AML-193 (cell line): ENCODE measurements around the gene SIAH1.
"Not testable (repeated sequence)": the region's sequence is repeated elsewhere in the genome, so short reads cannot be mapped to it uniquely, and the experiment has no call there.

ENCODE experiments used
- DNase-seq, 2 experiments: peaks; one replicate each; lab custom pipeline; 2025; lab: John Stamatoyannopoulos, UW

Gene SIAH1

DNA sequence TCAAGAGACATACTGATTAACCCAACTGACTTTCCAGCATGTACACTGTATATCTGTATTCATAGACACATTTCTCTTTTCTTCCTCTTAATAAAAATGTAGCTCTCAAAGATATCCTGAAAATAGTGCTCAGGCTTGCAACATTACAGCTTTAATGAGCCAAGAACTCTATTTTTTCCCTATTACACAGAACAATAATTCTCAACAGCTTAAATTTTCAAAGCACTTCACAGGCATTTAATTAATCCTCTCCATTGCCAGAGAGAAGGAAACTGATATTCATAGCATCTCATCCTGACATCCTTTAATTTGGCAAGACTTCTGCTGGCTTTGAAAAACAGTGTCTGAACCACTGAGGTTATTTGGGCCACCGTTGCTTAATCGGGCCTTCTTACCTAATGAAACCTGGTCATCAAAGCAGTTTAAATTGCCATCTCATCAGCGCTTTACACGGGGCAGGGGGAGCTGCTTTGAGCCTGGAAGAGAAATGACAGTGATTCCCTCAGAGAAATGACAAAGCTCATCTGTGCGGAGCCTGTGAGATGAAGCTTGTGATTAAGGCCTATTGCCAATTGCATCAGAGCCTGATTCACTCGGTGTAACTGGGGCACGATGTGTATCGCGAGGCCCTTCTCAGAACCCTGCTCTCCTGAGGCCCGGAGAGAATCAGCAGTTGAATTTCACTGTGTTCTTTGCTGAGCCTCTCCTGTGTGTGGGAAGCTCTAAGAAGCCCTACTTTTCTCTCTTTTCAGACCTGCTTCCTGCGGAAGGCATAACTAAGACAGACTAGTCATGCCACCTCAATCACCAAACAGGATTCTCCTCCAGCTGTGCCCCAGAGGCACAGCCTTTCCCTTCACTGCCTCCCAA lies 8.5 kb upstream of the SIAH1 start:
- no peak for DNase-seq

DNA sequence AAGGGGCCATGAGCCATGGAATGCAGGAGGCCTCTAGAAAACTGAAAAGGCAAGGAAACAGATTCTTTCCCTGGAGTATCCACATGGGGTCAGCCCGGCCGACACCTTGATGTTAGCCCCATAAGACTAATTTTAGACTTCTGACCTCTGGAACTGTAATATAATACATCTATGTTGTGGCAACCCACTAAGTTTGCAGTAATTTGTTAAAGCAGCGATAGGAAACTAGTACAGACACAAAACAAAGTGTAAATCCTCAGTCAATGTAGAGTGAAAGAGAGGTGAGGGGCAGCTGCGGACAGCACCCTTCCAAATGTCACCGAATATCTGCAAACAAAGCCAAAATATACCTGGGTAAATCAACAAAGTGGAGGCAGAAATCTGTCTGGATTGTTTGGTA lies 7.2 kb upstream of the SIAH1 start:
- no peak for DNase-seq

DNA sequence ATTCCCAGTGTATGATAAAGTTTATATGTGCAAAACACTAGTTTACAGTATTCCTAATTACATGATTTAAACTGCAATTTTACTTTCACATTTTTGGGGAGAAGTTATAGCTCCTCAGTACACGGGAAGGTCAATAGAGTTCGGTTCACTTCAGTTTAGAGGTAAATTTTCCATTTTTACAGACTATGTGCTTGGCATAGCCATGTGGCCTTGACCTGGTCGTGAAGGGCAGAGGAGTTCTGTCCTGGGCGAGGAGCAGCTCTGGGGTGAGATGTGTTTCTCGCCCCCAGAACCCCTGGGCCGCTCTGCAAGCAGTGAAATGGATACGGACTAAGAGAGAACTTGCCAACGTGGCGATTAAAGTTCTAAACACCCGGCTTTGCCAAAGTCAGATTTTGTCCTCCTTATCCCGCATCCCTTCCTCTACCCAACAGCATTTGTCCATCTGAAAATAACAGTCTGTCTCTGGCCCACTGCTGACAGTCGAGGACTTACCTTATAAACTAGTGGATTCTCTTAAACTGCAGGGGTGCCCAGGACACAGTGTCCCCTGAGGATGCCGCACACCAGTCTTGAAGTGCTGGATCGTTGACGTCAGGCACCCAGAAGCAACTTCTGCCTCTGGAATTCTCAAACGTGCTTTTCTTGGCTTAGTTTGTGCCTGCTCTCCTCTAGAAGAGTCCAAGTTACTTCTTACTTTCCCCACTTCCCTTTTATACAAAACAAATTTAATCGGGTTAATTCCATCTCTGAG lies 1.5 kb upstream of the SIAH1 start:
- DNase-seq = no peak

DNA sequence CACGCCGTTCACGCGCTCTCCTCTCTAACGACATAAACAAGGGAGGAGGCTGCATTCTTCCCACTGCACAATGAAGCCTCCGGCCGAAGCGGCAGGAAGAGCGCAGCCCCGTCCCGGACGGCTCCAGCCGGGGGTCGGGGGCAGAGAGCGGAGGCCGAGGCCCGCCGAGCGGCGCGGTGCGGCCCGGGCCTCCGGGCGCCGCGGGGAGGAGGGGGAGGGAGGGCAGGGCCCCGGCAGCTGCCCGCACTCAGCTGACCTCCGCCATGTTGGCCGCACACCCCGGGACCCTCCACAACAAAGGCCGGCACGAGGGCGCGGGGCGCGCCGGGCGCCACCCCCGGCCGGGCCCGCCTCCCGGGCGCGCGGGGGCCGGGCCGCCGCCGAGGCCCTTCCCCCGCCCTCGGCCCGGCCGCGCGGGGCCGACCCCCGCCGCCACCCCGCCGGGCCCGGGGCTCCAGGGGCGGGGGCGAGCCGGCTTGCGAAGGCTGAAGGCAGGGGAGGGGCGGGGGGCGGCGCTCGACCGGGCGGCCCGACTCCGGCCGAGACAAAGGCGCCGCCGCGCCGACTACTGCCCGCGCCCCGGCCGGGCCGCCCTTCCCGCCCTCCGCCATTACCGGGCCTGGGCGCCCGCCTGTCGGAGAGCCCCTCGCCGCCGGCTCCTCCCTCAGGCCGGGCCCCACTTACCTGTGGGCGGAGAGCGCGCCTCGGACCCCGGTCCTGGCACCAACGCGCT lies 527 bp downstream of the SIAH1 start:
- no peak for DNase-seq

DNA sequence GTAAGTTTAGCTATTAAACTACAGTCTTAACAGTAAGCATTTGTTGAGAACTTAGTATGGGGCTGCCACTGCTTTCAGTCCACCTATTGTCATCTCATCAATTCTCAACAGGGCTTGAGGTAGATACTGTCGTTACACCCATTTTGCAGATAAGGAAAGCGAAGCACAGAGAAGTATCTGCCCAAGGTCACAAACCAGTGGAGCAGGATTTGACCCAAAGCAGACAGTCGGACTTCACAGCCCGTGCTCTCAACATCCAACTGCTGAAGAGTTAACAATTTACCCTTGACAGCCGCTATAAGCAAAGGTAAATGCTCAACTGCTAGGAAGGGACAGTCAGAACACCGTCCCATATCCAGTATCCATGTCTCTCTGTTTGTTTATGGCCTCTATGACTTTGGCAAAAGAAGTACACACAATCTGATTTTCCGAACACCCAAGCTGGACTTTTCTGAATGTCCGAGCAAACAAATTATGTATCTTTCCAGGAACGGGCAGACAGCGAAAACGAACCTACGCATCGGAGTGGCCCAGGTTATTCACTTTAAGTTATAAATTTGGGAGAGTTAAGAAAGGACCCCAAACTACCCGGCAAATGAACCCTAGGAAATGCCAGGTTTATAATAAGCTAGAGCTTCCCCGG lies 1.2 kb downstream of the SIAH1 start:
- DNase-seq = no peak

DNA sequence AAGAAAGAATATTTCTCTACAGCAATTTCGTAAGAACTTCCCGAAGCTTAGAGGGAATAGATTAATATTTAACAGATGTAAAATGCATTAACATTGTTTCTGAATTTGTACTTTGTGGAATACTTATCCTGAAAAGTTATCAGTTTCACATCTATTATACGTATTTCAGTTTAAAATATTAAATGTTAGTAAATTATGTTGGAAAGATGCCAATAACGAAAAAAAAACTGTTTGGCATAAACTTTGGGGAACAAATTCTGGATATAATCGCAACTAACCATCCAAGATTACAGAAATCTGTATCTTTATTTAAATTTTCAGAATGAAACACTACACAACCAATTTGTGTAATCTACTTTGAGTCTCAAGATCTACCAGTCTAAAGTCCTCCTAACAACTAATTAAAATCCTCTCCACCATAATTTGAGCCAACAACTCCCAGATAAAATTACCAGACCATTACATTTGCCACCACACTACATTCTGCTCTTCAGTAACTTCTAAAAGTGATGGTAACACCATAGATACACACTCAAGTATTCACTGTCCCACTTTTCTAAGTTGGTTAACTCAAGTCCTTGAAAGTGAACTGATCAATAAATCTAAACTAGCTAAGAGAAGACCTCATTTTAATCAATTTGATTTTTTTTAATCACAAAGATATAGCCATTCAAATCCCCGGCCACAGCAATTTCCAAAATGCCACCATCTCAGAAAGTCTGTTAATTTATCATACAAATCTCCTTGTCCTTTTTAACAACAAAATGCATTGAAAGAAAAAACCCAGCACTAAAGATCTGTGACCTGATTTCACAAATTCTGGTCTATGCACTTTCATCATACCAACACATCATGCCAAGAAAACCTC lies 2.0 kb downstream of the SIAH1 start:
- no peak for DNase-seq

DNA sequence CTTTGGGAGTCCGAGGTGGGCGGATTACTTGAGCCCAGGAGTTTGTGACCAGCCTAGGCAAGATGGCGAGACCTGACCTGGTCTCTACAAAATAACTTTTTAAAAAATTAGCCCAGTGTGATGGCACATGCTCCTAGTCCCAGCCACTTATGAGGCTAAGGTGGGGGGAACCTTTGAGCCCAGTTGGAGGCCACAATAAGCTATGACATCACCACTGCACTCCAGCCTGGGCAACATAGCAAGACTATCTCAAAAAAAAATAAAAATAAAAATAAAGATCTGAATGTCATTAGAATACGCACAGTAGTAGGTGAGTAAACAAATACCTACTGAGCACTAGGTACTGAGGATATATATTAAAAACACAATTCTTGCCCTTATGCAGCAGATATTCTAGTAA lies 3.1 kb downstream of the SIAH1 start:
- no peak for DNase-seq

DNA sequence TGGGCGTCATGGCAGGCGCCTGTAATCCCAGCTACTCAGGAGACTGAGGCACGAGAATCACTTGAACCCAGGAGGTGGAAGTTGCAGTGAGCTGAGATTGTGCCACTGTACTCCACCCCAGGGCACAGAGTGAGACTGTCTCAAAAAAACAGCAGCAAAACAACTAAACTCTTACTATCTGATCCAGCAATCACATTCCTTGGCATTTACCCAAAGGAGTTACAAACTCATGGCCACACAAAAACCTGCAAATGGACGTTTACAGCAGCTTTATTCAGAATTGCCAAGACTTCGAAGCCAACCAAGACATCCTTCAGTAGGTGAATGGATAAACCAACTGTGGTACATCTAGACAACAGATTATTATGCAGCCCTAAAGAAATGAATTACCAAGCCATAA lies 4.0 kb downstream of the SIAH1 start:
- no peak for DNase-seq

DNA sequence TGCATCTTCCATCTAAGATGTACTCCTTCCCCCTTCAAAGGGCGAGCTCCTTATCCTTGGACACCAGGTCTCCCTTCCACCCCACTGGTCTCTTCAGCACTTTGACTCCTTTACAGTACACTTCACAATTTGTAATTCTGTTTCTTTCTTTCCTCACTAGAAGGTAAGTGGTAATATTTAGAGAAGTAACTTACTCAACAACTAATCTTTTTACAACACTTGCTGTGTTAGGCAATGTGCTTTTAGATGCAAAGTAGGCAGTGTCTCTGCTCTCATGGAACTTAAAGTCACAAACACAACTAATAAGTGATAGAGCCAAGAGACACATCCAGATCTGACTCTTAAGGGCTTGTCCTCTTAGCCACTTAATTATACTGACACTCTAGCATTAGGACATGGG lies 6.4 kb downstream of the SIAH1 start:
- peak; percentile 88 to 91 for DNase-seq

DNA sequence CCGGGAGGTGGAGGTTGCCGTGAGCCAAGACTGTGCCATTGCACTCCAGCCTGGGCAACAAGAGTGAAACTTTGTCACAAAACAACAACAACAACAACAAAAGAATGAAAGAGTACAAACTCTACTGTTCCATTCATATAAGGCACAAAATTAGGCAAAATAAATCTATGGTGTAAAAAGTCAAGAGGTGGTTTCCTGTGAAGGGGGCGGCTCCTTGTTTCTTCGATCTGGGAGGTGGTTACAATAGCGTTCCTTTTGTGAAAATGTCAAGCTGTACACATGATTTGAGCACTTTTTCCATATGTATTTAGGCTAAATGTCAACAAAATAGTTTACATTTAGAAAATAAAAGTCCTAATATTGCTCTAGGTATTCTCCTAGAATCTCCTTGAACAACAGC lies 6.9 kb downstream of the SIAH1 start:
- DNase-seq = no peak

DNA sequence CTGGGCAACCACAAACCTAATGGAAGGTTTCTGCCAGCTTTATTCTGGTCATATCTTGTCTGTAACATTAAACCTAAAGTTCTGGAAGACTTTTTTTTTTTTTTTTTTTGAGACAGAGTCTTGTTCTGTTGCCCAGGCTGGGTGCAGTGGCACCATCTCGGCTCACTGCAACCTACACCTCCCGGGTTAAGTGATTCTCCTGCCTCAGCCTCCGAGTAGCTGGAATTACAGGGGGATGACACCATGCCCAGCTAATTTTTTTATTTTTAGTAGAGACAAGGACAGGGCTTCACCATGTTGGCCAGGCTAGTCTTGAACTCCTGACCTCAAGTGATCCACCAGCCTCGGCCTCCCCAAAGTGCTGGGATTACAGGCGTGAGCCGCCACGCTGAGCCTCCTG lies 7.9 kb downstream of the SIAH1 start:
- not testable (repeated sequence) for DNase-seq

DNA sequence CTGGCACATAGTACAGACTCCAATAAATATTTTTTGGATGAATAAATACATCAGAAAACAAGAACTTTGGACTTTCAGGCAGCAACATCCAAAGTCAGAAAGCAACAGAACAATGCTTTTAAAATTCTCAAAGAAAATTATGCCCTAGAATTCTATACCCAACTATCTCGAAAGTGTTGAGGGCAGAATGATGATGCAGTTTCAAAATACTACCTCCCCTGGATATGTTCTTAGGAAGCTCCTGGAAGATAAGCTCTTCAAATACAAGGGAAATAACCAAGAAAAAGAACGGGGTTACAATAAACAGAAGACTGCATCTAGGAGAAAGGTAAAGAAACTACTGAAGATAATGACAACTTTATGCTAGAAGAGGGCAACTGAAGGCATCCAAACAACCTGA lies 11.0 kb downstream of the SIAH1 start:
- DNase-seq = no peak

DNA sequence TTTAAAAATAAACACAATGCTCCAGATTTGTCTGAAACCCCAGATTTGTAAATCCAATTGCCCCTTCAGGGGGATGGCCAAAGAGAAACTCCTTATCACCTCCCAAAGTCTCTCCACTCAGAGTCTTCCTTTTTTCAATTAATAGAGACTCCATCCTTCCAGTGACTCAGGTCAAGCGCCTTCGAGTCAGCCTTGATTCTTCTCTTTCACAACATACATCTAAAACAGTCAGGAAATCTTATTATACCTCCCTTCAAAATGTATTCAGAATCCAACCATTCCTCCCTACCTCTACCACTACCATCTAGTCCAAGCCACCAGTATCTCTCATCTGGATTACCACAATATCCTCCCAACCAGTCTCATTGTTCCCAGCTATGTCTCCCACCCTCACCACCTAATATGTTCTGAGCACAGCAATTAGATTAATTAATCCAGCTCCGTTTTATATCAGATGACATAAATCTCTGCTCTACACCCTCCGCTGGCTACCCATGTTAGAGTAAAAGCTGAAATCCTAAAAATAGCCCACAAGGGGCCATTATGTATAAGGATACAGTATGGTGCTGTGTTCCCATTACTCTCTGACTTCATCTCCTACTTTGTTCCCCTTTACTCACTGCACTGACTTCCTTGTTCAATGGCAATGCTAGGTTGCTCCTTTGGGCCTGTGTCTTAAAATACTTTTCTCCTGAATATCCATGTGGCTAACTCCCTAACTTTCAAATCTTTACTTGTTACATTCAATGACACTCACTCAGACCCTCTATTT lies 11.8 kb downstream of the SIAH1 start:
- peak in 1 of 2 experiments; percentile 13 for DNase-seq

DNA sequence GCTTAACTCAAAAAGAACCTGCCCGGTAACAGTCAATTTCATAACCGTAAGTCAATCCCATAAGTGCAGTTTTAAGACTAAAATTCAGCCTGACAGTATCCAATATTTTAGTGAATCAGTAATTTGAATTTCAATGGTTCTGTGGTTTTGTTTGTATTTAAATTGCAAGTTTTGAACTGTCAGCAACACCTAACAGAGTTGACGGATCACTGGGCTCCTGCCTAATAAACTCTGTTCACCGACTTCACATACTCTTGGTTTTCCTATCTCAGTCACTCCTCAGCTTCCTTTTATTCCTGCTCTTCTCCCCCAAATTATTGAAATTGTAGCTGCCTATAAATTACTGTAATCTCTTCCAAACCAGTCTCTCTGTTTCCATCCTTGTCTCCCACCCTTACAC lies 12.5 kb downstream of the SIAH1 start:
- no peak for DNase-seq

DNA sequence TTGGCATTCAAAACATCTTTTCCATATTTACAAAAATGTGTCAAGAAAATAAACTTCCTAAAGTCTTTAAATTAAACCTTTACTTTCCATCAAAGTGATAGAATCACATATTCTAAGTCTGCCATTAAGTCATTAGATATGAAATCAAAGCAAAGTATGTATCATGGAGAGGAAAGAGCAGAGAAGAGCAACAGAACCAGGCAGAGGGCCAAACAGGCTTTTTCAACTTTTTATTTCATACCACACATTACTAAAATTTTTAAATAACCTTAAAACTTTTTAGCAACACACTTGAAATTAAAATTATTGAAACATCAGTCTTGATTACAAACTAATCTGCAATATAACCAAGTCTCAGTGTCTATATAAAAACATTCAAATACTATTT lies 13.8 kb downstream of the SIAH1 start:
- no peak for DNase-seq

DNA sequence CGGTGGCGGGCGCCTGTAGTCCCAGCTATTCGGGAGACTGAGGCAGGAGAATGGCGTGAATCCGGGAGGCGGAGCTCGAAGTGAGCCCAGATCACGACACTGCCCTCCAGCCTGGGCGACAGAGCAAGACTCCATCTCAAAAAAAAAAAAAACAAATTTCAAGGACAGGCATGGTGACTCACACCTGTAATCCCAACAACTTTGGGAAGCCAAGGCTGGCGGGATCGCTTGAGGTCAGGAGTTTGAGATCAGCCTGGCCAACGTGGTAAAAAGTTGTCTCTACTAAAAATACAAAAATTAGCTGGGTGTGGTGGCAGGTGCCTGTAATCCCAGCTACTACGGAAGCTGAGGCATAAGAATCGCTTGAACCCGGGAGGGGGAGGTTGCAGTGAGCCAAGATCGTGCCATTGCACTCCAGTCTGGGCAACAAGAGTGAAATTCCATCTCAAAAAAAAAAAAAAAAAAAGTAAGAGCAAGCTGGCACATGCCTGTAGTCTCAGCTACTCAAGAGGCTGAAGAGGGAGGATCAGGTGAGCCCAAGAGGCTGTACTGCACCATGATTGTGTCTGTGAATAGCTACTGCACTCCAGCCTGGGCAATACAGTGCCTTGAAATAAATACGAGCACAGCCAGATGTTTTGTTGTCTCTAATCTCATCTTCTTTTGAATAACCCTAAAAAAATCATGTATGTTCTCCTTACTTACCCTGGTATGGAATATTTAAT lies 14.4 kb downstream of the SIAH1 start:
- not testable (repeated sequence) for DNase-seq

DNA sequence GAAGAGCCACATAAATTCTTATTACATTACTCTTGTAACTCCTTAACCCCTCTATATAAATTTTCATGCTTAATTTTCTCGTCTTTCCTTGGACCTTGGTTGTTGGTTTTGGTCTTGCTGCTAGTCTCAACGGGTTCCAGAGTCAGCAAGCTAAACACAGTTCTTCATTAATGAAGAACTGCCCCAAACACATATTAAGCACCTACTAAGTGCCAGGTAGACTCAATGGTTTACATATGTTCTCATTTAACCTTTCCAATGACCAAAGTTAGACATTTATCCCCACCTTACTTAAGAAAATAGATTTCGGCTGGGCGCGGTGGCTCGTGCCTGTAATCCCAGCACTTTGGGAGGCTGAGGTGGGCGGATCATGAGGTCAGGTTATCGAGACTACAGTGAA lies 15.0 kb downstream of the SIAH1 start:
- no peak for DNase-seq

DNA sequence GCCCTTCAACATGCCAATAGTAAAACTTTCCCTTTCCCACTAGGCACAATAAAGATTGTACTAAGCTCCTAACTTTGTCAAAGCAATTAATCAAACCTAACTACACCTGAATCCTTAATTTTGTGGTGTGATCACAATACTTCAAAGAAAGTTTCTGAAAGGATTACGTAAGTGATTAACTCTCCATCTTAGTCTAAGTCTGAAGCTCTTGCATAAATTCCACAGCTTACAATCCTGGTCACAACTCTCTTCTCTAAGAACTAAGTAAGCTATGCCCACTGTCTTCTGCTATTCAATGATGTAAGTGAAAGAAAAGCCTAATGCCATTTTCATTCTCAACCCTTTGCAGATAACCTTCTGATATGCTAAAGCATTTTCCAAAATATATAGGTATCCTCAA lies 15.4 kb downstream of the SIAH1 start:
- DNase-seq = no peak

DNA sequence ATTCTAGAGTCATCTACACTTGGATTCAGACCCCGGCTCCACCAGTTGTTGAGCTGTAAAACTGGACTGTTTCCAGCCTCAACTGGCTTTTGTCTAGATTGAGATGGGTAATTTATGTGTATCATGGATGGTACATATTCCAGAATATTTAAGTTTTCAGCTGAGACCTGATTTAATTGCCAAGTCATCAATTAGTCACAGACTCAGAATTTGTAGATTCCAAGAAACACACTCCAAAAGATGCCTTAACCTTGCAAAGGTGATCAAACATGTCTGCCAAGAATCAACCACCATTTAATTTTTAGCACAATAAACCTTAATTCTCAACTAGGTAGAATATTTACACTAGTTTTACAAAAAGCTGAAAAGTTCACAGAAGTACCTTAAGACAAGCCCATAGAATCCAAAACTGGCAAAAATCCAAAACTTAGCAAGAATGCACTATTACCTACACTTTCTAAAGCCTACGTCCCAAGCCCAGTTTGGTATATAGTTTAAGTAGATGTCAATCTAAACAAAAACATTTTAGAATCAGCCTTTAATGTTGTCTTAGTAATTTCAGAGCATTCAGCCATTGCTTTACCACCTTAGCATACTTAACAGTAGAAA lies 17.7 kb downstream of the SIAH1 start:
- DNase-seq = no peak
